SK-N-SH treated with all-trans-retinoic acid at 6 μM for 48 hours (cell line): Measurements from ENCODE around the gene VPS13A.
"Not testable (repeated sequence)": the region's sequence is repeated elsewhere in the genome, so short reads cannot be mapped to it uniquely, and the experiment has no call there.

Experiments
- ATAC-seq: fragments of 200-7000 bp; cut with Tn5 transposase; 3 replicates; pipeline ENCODE4 v1.9.1; 2020; ENCODE audit warnings: mild to moderate bottlenecking, moderate library complexity
- ARNTL ChIP-seq: fragments of 450-650 bp; formaldehyde crosslinking; IDR thresholded peaks from 2 replicates; pipeline ENCODE4 v1.5.0; 2020; ENCODE audit warnings: low read depth, mild to moderate bottlenecking, moderate library complexity, borderline replicate concordance
- CSDC2 ChIP-seq: fragments of 250-450 bp; sonication (Bioruptor Pico); IDR thresholded peaks from 2 replicates; pipeline ENCODE4 v1.5.0; 2020; ENCODE audit warnings: mild to moderate bottlenecking, moderate library complexity
- ESRRG ChIP-seq: fragments of 250-450 bp; sonication (Bioruptor Pico); IDR thresholded peaks from 2 replicates; pipeline ENCODE4 v1.6.1; 2021; ENCODE audit warnings: mild to moderate bottlenecking
- ISL1 ChIP-seq: fragments of 250-450 bp; sonication (Bioruptor Pico); IDR thresholded peaks from 2 replicates; pipeline ENCODE4 v2.1.2; 2022; ENCODE audit warnings: mild to moderate bottlenecking, moderate library complexity
- PPARA ChIP-seq: fragments of 250-450 bp; sonication (Bioruptor Pico); IDR thresholded peaks from 2 replicates; pipeline ENCODE4 v1.5.0; 2020; ENCODE audit warnings: mild to moderate bottlenecking, borderline replicate concordance
- RARB ChIP-seq: fragments of 250-450 bp; sonication (Bioruptor Pico); IDR thresholded peaks from 2 replicates; pipeline ENCODE4 v1.8.0; 2021; ENCODE audit warnings: mild to moderate bottlenecking, moderate library complexity
- SNAI2 ChIP-seq: fragments of 250-450 bp; sonication (Bioruptor Pico); IDR thresholded peaks from 2 replicates; pipeline ENCODE4 v1.5.0; 2020; ENCODE audit warnings: mild to moderate bottlenecking, moderate library complexity
- TOX ChIP-seq: fragments of 250-450 bp; sonication (Bioruptor Pico); IDR thresholded peaks from 2 replicates; pipeline ENCODE4 v1.8.0; 2021; ENCODE audit warnings: mild to moderate bottlenecking, moderate library complexity, borderline replicate concordance
- ZC3H10 ChIP-seq: fragments of 250-450 bp; sonication (Bioruptor Pico); IDR thresholded peaks from 2 replicates; pipeline ENCODE4 v1.5.1; 2021; ENCODE audit warnings: mild to moderate bottlenecking, moderate library complexity
- ZFP3 ChIP-seq: fragments of 250-450 bp; sonication (Bioruptor Pico); IDR thresholded peaks from 2 replicates; pipeline ENCODE4 v1.5.0; 2020; ENCODE audit warnings: mild to moderate bottlenecking, moderate library complexity
- ZFP30 ChIP-seq: fragments of 450-650 bp; formaldehyde crosslinking; IDR thresholded peaks from 2 replicates; pipeline ENCODE4 v1.5.0; 2022; ENCODE audit warnings: mild to moderate bottlenecking, moderate library complexity
- ZNF565 ChIP-seq: fragments of 450-650 bp; formaldehyde crosslinking; conservative IDR thresholded peaks from 2 replicates; pipeline ENCODE4 v1.5.0; 2020; ENCODE audit warnings: low read depth, mild to moderate bottlenecking, moderate library complexity
- ZNF70 ChIP-seq: fragments of 450-650 bp; formaldehyde crosslinking; IDR thresholded peaks from 2 replicates; pipeline ENCODE4 v1.5.0; 2020; ENCODE audit warnings: mild to moderate bottlenecking, moderate library complexity
- TF ChIP-seq, protein P1 (sequence below): fragments of 250-450 bp; sonication (Bioruptor Pico); IDR thresholded peaks from 2 replicates; pipeline ENCODE4 v1.8.0; 2020; ENCODE audit warnings: mild to moderate bottlenecking, moderate library complexity, borderline replicate concordance
- TF ChIP-seq, protein P2 (sequence below): fragments of 250-450 bp; sonication (Bioruptor Pico); IDR thresholded peaks from 2 replicates; pipeline ENCODE4 v1.5.1; 2021; ENCODE audit warnings: mild to moderate bottlenecking, moderate library complexity
- TF ChIP-seq, protein P3 (sequence below): fragments of 250-450 bp; sonication (Bioruptor Pico); IDR thresholded peaks from 2 replicates; pipeline ENCODE4 v1.5.0; 2020; ENCODE audit warnings: mild to moderate bottlenecking, moderate library complexity
- TF ChIP-seq, protein P4 (sequence below): fragments of 250-450 bp; sonication (Bioruptor Pico); IDR thresholded peaks from 2 replicates; pipeline ENCODE4 v1.8.0; 2021; ENCODE audit warnings: low read depth, mild to moderate bottlenecking, moderate library complexity, borderline replicate concordance
- TF ChIP-seq, protein P5 (sequence below): fragments of 250-450 bp; sonication (Bioruptor Pico); IDR thresholded peaks from 2 replicates; pipeline ENCODE4 v1.5.1; 2020; ENCODE audit warnings: low read depth, mild to moderate bottlenecking, moderate library complexity

Gene VPS13A

DNA sequence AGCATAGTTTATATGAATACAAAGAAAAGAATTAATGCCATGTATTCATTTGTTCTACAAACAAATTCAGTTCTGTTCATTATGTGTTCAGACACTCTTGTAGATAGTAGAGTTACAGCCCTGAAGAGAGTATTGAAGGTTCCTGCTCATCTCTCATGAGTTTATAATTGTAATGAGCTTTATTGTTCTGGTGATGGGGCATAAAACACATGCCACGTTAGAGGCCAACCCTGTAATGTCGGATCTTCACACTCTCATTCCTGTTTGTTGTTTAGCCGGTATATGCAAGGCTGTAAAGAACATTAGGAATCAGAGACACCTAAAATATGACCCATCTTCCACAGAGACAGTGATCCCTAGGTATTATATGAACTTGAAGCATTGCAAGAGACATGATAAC is 214.5 kb downstream of the VPS13A start:
- TF ChIP-seq ZNF565 (CRISPR knock-in tag) (no peak), ESRRG (CRISPR knock-in tag) (no peak), ZNF70 (CRISPR knock-in tag) (no peak), PPARA (no peak), CSDC2 (CRISPR knock-in tag) (no peak), ISL1 (CRISPR knock-in tag) (no peak), ZFP3 (no peak)
- TF ChIP-seq, protein P1, sequence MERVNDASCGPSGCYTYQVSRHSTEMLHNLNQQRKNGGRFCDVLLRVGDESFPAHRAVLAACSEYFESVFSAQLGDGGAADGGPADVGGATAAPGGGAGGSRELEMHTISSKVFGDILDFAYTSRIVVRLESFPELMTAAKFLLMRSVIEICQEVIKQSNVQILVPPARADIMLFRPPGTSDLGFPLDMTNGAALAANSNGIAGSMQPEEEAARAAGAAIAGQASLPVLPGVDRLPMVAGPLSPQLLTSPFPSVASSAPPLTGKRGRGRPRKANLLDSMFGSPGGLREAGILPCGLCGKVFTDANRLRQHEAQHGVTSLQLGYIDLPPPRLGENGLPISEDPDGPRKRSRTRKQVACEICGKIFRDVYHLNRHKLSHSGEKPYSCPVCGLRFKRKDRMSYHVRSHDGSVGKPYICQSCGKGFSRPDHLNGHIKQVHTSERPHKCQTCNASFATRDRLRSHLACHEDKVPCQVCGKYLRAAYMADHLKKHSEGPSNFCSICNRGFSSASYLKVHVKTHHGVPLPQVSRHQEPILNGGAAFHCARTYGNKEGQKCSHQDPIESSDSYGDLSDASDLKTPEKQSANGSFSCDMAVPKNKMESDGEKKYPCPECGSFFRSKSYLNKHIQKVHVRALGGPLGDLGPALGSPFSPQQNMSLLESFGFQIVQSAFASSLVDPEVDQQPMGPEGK, result no peak
- TF ChIP-seq, protein P2, sequence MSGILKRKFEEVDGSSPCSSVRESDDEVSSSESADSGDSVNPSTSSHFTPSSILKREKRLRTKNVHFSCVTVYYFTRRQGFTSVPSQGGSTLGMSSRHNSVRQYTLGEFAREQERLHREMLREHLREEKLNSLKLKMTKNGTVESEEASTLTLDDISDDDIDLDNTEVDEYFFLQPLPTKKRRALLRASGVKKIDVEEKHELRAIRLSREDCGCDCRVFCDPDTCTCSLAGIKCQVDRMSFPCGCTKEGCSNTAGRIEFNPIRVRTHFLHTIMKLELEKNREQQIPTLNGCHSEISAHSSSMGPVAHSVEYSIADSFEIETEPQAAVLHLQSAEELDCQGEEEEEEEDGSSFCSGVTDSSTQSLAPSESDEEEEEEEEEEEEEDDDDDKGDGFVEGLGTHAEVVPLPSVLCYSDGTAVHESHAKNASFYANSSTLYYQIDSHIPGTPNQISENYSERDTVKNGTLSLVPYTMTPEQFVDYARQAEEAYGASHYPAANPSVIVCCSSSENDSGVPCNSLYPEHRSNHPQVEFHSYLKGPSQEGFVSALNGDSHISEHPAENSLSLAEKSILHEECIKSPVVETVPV (CRISPR knock-in tag), result no peak
- TF ChIP-seq, all 23 proteins: peak for 0
- ATAC-seq, result no peak

DNA sequence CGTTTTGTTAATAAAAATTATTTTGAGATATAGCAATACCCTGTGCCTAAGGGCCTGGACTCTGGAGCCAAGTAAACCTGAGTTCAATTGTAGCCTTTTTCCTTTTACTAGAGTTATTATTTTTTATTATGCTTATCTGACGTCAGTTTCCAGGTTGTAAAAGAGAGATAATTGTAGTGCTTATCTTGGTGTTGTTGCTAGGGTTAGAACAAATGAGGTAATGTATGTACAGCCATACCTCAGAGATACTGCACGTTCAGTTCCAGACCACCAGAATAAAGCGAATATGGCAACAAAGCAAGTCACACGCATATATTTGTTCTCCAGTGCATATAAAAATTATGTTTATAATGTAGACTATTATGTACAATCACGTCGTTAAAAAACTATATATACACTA is 215.0 kb downstream of the VPS13A start:
- no peak for ATAC-seq
- TF ChIP-seq ARNTL (CRISPR knock-in tag), result no peak
- TF ChIP-seq ZC3H10 (CRISPR knock-in tag), result no peak
- no peak for TF ChIP-seq ZFP30 (CRISPR knock-in tag)
- TF ChIP-seq PPARA, result no peak
- TF ChIP-seq, protein P3, sequence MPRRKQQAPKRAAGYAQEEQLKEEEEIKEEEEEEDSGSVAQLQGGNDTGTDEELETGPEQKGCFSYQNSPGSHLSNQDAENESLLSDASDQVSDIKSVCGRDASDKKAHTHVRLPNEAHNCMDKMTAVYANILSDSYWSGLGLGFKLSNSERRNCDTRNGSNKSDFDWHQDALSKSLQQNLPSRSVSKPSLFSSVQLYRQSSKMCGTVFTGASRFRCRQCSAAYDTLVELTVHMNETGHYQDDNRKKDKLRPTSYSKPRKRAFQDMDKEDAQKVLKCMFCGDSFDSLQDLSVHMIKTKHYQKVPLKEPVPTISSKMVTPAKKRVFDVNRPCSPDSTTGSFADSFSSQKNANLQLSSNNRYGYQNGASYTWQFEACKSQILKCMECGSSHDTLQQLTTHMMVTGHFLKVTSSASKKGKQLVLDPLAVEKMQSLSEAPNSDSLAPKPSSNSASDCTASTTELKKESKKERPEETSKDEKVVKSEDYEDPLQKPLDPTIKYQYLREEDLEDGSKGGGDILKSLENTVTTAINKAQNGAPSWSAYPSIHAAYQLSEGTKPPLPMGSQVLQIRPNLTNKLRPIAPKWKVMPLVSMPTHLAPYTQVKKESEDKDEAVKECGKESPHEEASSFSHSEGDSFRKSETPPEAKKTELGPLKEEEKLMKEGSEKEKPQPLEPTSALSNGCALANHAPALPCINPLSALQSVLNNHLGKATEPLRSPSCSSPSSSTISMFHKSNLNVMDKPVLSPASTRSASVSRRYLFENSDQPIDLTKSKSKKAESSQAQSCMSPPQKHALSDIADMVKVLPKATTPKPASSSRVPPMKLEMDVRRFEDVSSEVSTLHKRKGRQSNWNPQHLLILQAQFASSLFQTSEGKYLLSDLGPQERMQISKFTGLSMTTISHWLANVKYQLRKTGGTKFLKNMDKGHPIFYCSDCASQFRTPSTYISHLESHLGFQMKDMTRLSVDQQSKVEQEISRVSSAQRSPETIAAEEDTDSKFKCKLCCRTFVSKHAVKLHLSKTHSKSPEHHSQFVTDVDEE, result no peak
- no peak for TF ChIP-seq SNAI2
- TF ChIP-seq, protein P2 (CRISPR knock-in tag), result no peak
- no peak for TF ChIP-seq ISL1 (CRISPR knock-in tag)
- no peak for TF ChIP-seq CSDC2 (CRISPR knock-in tag)
- TF ChIP-seq ZNF565 (CRISPR knock-in tag), result no peak
- TF ChIP-seq, protein P4, sequence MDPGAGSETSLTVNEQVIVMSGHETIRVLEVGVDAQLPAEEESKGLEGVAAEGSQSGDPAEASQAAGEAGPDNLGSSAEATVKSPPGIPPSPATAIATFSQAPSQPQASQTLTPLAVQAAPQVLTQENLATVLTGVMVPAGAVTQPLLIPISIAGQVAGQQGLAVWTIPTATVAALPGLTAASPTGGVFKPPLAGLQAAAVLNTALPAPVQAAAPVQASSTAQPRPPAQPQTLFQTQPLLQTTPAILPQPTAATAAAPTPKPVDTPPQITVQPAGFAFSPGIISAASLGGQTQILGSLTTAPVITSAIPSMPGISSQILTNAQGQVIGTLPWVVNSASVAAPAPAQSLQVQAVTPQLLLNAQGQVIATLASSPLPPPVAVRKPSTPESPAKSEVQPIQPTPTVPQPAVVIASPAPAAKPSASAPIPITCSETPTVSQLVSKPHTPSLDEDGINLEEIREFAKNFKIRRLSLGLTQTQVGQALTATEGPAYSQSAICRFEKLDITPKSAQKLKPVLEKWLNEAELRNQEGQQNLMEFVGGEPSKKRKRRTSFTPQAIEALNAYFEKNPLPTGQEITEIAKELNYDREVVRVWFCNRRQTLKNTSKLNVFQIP (CRISPR knock-in tag), result no peak
- TF ChIP-seq ESRRG (CRISPR knock-in tag), result no peak
- TF ChIP-seq, protein P5, sequence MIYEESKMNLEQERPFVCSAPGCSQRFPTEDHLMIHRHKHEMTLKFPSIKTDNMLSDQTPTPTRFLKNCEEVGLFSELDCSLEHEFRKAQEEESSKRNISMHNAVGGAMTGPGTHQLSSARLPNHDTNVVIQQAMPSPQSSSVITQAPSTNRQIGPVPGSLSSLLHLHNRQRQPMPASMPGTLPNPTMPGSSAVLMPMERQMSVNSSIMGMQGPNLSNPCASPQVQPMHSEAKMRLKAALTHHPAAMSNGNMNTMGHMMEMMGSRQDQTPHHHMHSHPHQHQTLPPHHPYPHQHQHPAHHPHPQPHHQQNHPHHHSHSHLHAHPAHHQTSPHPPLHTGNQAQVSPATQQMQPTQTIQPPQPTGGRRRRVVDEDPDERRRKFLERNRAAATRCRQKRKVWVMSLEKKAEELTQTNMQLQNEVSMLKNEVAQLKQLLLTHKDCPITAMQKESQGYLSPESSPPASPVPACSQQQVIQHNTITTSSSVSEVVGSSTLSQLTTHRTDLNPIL (CRISPR knock-in tag), result no peak
- TF ChIP-seq, protein P1, result no peak
- no peak for TF ChIP-seq TOX (CRISPR knock-in tag)
- no peak for TF ChIP-seq RARB (CRISPR knock-in tag)

DNA sequence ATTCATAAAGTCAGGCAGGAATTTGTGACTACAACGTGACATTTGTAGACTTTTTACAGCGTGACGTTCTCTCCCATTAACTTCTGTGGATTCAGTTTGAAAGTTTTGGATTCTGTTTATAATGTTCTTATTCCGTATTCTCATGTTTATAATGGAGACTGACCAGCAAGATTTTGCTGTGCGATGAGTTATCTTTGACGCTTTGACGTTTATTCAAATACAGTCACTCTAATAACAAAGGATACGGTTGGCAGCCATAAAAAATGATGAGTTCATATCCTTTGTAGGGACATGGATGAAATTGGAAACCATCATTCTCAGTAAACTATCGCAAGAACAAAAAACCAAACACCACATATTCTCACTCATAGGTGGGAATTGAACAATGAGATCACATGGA is 221.2 kb downstream of the VPS13A start:
- not testable (repeated sequence) for ATAC-seq
